ENCODE results near the gene PPP2R2D.
"Not testable (repeated sequence)": the region's sequence is repeated elsewhere in the genome, so short reads cannot be mapped to it uniquely, and the experiment has no call there.

Gene PPP2R2D

DNA sequence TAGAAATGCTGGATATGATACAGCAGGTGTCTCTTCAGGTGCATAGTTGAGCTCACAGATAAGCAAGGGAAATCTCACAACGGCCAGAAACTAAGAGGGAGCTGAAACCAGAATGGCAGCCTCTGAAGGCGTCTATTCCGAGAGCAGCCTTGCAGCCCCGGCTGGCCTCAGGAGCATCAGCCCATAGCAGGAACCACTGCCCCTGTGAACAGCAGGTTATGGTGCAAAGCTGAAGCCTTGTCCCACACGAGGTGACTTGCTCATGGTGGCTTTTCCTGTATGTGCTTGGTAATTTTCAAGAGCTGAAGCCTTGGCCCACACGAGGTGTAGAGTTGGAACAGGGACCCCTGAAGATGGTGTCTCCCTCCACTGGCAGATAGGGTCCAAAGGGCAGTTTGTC is 47.7 kb downstream of the PPP2R2D start:
- Histone ChIP-seq H3K4me1 (ENCODE audit: insufficient read depth, low read length, poor library complexity, severe bottlenecking) (no peaks in the 10 kb centered on the region), H2AFZ (ENCODE audit: low read length) (no peak overlapping the region), H3K4me2 (ENCODE audit: low read depth, low read length, poor library complexity, severe bottlenecking) (no peak overlapping the region), H3K9me3 (ENCODE audit: insufficient read depth, low read depth, low read length) (no peaks in the 10 kb centered on the region), H3K27me3 (ENCODE audit: insufficient read depth, low read length, poor library complexity, severe bottlenecking) (no peaks in the 10 kb centered on the region), H3K4me3 (ENCODE audit: low read length, poor library complexity, severe bottlenecking) (no peak overlapping the region), H3F3A (ENCODE audit: low read depth) (no peaks in the 10 kb centered on the region), H3K9ac (ENCODE audit: low read depth, low read length, poor library complexity, severe bottlenecking) (no peak overlapping the region), H4K20me1 (ENCODE audit: insufficient read depth, low read length, poor library complexity, severe bottlenecking) (no peaks in the 10 kb centered on the region), H3K9me2 (replicated peaks; ENCODE audit: low read depth, low read length) (no peaks in the 10 kb centered on the region), H3K79me2 (ENCODE audit: insufficient read depth, low read length) (no peaks in the 10 kb centered on the region; the same call in 1 of the 2 replicates), H3K36me3 (ENCODE audit: insufficient read depth, low read length) (peaks cover 85% of the 10 kb centered on the region; the same call in 1 of the 2 replicates)
- TF ChIP-seq EZH2phosphoT487 (IDR thresholded peaks at IDR 0.05; ENCODE audit: borderline replicate concordance): no peak
- TF ChIP-seq, protein P1, sequence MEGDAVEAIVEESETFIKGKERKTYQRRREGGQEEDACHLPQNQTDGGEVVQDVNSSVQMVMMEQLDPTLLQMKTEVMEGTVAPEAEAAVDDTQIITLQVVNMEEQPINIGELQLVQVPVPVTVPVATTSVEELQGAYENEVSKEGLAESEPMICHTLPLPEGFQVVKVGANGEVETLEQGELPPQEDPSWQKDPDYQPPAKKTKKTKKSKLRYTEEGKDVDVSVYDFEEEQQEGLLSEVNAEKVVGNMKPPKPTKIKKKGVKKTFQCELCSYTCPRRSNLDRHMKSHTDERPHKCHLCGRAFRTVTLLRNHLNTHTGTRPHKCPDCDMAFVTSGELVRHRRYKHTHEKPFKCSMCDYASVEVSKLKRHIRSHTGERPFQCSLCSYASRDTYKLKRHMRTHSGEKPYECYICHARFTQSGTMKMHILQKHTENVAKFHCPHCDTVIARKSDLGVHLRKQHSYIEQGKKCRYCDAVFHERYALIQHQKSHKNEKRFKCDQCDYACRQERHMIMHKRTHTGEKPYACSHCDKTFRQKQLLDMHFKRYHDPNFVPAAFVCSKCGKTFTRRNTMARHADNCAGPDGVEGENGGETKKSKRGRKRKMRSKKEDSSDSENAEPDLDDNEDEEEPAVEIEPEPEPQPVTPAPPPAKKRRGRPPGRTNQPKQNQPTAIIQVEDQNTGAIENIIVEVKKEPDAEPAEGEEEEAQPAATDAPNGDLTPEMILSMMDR (conservative IDR thresholded peaks at IDR 0.05; ENCODE audit: low read length): no peak

DNA sequence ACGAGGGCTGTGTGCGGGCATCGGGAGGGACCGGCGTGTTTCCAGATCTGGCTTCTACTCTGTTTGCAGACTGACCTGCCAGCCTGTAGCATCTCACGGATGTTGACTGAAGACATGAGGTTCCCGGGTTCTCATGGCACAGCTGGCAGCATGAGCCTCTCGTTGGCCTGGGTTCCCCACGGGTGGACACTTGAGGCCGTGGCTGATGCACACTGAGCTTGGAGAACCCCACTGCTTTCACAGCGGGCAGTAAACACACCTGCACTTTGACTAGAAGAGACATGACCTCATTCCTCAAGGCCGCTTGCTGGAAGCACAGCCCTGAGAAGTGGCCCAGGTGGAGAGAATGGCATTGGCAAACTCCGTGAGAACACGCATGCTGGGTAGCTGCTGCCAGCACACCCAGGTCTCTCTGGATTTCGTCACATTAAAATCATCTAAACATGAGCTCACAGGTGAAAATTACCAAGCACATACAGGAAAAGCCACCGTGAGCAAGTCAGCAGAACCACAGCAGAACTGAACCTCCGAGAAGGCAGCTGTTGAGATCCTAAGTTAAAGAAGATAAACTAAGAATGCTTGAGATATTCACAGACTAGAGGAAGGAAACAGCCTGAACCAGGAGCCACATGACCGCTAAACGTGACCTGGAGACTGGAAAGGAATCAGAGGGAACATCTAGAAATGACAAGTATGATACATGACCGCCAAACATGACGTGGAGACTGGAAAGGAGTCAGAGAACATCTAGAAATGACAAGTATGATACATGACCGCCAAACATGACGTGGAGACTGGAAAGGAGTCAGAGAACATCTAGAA is 48.4 kb downstream of the PPP2R2D start:
- Histone ChIP-seq H3K9me3 (ENCODE audit: insufficient read depth, low read depth, low read length) (no peaks in the 10 kb centered on the region), H4K20me1 (ENCODE audit: insufficient read depth, low read length, poor library complexity, severe bottlenecking) (no peaks in the 10 kb centered on the region), H3K4me2 (ENCODE audit: low read depth, low read length, poor library complexity, severe bottlenecking) (no peak overlapping the region), H3K36me3 (ENCODE audit: insufficient read depth, low read length) (peaks cover 85% of the 10 kb centered on the region; the same call in 1 of the 2 replicates), H3K4me3 (ENCODE audit: low read length, poor library complexity, severe bottlenecking) (no peak overlapping the region), H2AFZ (ENCODE audit: low read length) (no peak overlapping the region), H3K9ac (ENCODE audit: low read depth, low read length, poor library complexity, severe bottlenecking) (no peak overlapping the region), H3F3A (ENCODE audit: low read depth) (no peaks in the 10 kb centered on the region), H3K9me2 (replicated peaks; ENCODE audit: low read depth, low read length) (no peaks in the 10 kb centered on the region), H3K79me2 (ENCODE audit: insufficient read depth, low read length) (no peaks in the 10 kb centered on the region), H3K4me1 (ENCODE audit: insufficient read depth, low read length, poor library complexity, severe bottlenecking) (no peaks in the 10 kb centered on the region), H3K27me3 (ENCODE audit: insufficient read depth, low read length, poor library complexity, severe bottlenecking) (no peaks in the 10 kb centered on the region)
- TF ChIP-seq, protein P1 (conservative IDR thresholded peaks at IDR 0.05; ENCODE audit: low read length): no peak
- no peak for TF ChIP-seq EZH2phosphoT487 (IDR thresholded peaks at IDR 0.05; ENCODE audit: borderline replicate concordance)

DNA sequence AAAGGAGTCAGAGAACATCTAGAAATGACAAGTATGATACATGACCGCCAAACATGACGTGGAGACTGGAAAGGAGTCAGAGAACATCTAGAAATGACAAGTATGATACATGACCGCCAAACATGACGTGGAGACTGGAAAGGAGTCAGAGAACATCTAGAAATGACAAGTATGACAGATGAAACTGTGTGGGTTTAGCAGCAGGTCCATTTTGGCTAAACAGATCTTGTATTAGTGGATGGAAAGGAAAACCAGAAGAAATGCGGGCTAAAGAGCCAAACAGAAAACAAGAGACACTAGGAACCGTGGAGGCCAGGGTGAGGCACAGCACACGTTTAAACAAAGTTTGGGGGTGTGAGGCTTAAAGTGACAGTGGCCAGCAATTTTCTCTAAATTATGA is 49.1 kb downstream of the PPP2R2D start:
- H3K9me3 ChIP-seq (ENCODE audit: insufficient read depth, low read depth, low read length); H3K79me2 ChIP-seq (ENCODE audit: insufficient read depth, low read length); H3K27me3 ChIP-seq (ENCODE audit: insufficient read depth, low read length, poor library complexity, severe bottlenecking); H3K9ac ChIP-seq (ENCODE audit: low read depth, low read length, poor library complexity, severe bottlenecking); H3F3A ChIP-seq (ENCODE audit: low read depth); H3K4me1 ChIP-seq (ENCODE audit: insufficient read depth, low read length, poor library complexity, severe bottlenecking); H3K4me3 ChIP-seq (ENCODE audit: low read length, poor library complexity, severe bottlenecking); H2AFZ ChIP-seq (ENCODE audit: low read length); H3K4me2 ChIP-seq (ENCODE audit: low read depth, low read length, poor library complexity, severe bottlenecking); H3K9me2 ChIP-seq (replicated peaks; ENCODE audit: low read depth, low read length); H4K20me1 ChIP-seq (ENCODE audit: insufficient read depth, low read length, poor library complexity, severe bottlenecking): not testable (repeated sequence)
- peaks cover 84% of the 10 kb centered on the region; the same call in 1 of the 2 replicates for H3K36me3 ChIP-seq (ENCODE audit: insufficient read depth, low read length)
